Urinary bladder (tissue), 4 donors: ENCODE data around the gene CDK19. TPM values are rescaled to one million over a fixed set of nuclear protein-coding genes. Genes with fewer than 3 reads are reported as not detected.

ENCODE experiments used
- DNase-seq: peaks from one replicate; pipeline ENCODE4 v3.0.0-alpha.2; 2015; ENCODE audit errors: extremely low spot score
- H3K27ac ChIP-seq: one replicate; pipeline ENCODE4 v1.5.1; 2013; ENCODE audit warnings: low read depth, mild to moderate bottlenecking, moderate library complexity
- H3K36me3 ChIP-seq: one replicate; pipeline ENCODE4 v1.6.1; 2013; ENCODE audit warnings: mild to moderate bottlenecking, moderate library complexity; ENCODE audit not compliant: insufficient read depth
- H3K4me1 ChIP-seq: one replicate; pipeline ENCODE4 v1.6.1; 2013; ENCODE audit warnings: mild to moderate bottlenecking, moderate library complexity; ENCODE audit not compliant: insufficient read depth
- H3K4me3 ChIP-seq: one replicate; pipeline ENCODE4 v1.5.1; 2013; ENCODE audit warnings: low read depth, low read length
- WGBS: extraction: QIAGEN DNeasy Blood & Tissue Kit; methylation state at CpG from one replicate; pipeline ENCODE4 v1.1.7; 2013; 5-methylcytosine and 5-hydroxymethylcytosine counted together
- polyA plus RNA-seq: library from polyadenylated mRNA; stranded (reverse); fragments of 200-250 nt; gene quantifications from one replicate; pipeline ENCODE4 v1.2.3, GENCODE V29; 2013
- total RNA-seq: library from RNA; depleted of rRNA; stranded (reverse); fragments of >200 nt; gene quantifications from one replicate; pipeline ENCODE4 v1.2.3, GENCODE V29; 2014
- donor health status: healthy with polysubstance abuse.
- donor health status: healthy.

The CDK19 gene
- total and polyA plus RNA-seq, 2 donors: 14.0 to 32.9 TPM

DNA sequence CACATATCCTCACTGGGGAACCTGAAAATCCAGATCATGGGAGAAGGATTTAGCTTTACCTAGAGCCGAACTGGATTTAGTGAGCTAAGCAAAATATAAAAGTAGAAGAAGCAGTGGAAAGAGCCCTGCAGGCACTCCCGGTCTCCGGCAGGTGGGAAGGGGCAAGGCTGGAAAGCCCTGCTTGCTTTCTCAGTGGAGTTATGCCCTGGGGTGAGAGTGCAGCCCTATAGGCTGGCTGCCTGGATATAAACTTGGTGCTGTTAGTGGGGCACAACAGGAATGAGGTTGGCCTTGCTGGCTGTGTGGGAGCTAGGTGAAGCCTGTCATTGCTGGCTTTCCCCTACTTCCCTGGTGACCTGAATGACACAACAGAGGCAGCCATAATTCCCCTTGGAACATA, 122.0 kb downstream of the CDK19 start:
- DNase-seq: no peak
- no peak overlapping the region for H3K4me3 ChIP-seq
- H3K4me1 ChIP-seq: no peaks in the 10 kb centered on the region
- 99% methylated on average over 3 of the region's 3 CpGs for WGBS
- H3K27ac ChIP-seq: no peak overlapping the region
- H3K36me3 ChIP-seq: no peaks in the 10 kb centered on the region

DNA sequence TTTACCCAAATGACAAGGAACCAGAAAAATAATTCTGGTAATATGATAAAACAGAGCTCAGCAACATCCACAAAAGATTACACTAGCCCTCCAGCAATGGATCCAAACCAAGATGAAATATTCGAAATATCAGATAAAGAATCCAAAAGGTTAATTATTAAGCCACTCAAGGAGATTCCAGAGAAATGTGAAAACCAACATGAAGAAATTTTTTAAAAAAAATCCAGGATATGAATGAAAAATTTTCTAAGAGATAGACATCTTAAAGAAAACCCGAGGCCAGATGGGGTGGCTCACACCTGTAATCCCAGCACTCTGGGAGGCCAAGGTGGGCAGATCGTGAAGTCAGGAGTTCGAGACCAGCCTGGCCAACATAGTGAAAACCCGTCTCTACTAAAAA, 124.4 kb downstream of the CDK19 start:
- DNase-seq: no peak
- no peak overlapping the region for H3K27ac ChIP-seq
- H3K4me3 ChIP-seq: no peak overlapping the region
- H3K4me1 ChIP-seq: no peaks in the 10 kb centered on the region
- 95% methylated on average over 5 of the region's 5 CpGs for WGBS
- H3K36me3 ChIP-seq: no peaks in the 10 kb centered on the region

DNA sequence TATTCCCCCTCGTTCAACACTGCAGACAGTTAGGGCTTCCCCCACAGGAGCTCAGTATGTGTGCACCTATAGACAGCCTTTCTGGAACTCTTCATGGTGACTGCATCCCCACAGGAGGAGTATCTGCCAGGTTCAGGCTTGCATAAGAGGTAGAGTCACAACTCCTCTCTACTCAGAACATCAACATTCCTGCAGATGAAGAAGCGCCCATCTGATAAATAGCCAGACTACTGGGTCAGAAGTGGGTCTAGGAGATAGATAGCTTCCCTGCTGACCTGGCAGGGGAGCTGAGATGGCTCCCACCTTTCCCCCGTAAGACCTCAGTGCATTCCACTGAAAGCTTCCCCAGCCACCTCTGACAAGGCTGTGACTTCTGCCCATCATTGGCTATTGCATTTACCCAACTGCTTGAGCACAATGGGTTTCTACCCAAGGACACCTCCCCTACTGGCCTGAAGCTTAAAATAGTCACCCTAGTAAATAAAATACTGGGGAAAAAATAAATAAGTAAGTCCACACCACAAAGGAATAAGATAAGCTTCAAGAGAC, 125.1 kb downstream of the CDK19 start:
- DNase-seq: no peak
- no peaks in the 10 kb centered on the region for H3K4me1 ChIP-seq
- H3K27ac ChIP-seq: no peak overlapping the region
- no peak overlapping the region for H3K4me3 ChIP-seq
- H3K36me3 ChIP-seq: no peaks in the 10 kb centered on the region
- WGBS: 92% methylated on average over 3 of the region's 3 CpGs

- Histone ChIP-seq H3K27ac (no peak overlapping the region), H3K4me3 (no peak overlapping the region), H3K36me3 (no peaks in the 10 kb centered on the region), H3K4me1 (no peaks in the 10 kb centered on the region)
- no peak for DNase-seq
- 90% methylated on average over 6 of the region's 6 CpGs for WGBS
These were observed 125.9 kb downstream of the CDK19 start for GRCh38 chr6:110689275-110689935.

DNA sequence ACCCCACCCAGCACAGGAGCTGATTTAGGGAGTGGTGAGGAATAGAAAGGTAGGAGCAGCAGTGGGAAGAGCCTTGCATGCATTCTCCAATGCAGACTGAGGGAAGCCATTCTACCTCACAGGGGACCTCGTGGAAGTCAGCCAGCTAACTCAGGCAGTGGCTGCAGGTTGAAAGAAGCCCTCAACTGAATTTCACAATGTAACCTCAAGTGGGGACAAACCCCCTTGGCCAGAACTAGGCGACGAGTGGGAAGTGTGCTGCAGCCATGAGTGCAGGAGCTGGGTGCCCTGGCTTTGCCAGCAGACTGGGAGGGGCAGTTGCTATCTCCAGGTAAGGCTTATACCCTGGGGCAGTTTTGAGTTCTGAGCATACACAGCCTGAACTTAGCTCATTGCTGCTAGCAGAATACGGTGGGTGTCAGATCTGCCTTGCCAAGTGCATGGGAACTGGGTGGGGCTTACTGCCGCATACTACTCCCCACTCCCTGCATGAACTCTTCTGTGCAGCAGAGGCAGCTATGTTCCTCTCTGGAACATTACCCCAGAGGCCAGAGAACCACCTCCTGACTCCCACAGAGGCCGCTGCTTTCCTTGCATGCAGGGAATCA, 126.5 kb downstream of the CDK19 start:
- H3K4me3 ChIP-seq: no peak overlapping the region
- no peak for DNase-seq
- H3K36me3 ChIP-seq: no peaks in the 10 kb centered on the region
- no peak overlapping the region for H3K27ac ChIP-seq
- H3K4me1 ChIP-seq: no peaks in the 10 kb centered on the region
- 72% methylated on average over 6 of the region's 6 CpGs for WGBS

DNA sequence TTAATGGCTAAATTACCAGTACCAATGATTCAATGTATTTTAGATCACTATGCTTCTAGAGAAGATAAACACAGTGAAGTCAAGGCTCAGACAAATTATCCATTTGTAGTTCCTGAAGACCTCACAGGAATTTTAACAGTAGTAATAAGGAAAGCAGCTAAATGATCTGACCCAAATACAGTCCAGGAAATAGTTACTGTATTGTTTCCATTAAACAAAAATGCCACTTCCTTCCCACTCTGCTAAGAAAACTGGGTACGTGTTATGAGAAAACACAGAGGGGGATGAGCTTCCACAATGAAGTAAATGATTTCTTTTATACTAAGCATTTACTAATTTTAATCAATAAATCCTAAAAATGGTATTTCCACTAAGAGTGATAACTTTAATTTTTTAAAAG, 127.9 kb downstream of the CDK19 start:
- DNase-seq: no peak
- Histone ChIP-seq H3K36me3 (no peaks in the 10 kb centered on the region), H3K4me3 (no peak overlapping the region), H3K4me1 (no peaks in the 10 kb centered on the region), H3K27ac (no peak overlapping the region)
- 76% methylated on average over 1 of the region's 1 CpG for WGBS

GRCh38 chr6:110683241-110683640, 132.0 kb downstream of the CDK19 start:
- H3K27ac ChIP-seq: no peak overlapping the region
- H3K4me3 ChIP-seq: no peak overlapping the region
- WGBS: 83% methylated on average over 3 of the region's 3 CpGs
- H3K4me1 ChIP-seq: no peaks in the 10 kb centered on the region
- no peak for DNase-seq
- no peaks in the 10 kb centered on the region for H3K36me3 ChIP-seq

DNA sequence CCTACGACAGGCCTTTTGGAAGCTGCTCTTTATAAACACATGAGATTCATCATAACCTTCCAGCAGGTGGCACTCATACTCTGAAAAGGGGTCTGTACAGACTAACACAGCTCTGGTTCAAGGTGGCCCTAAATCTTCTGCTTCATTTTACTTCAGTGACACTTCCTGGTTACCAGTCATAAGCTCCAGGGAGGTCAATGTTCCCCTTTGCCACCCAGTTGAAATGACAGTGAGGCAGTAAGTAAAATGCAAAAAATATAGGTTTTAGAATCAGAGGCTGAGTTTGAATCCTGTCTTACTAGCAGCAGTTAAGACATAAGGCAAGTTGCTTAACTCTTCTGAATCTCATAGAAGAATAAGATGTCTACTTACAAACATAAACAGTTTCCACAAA, 132.8 kb downstream of the CDK19 start:
- Histone ChIP-seq H3K27ac (no peak overlapping the region), H3K36me3 (no peaks in the 10 kb centered on the region), H3K4me1 (no peaks in the 10 kb centered on the region), H3K4me3 (no peak overlapping the region)
- WGBS: 15% methylated on average over 1 of the region's 1 CpG
- DNase-seq: peak; percentile 56

GRCh38 chr6:110681543-110682459, 133.5 kb downstream of the CDK19 start:
- no peak overlapping the region for H3K27ac ChIP-seq
- 34% methylated on average over 4 of the region's 4 CpGs for WGBS
- H3K4me3 ChIP-seq: no peak overlapping the region
- no peaks in the 10 kb centered on the region for H3K4me1 ChIP-seq
- no peak for DNase-seq
- no peaks in the 10 kb centered on the region for H3K36me3 ChIP-seq

DNA sequence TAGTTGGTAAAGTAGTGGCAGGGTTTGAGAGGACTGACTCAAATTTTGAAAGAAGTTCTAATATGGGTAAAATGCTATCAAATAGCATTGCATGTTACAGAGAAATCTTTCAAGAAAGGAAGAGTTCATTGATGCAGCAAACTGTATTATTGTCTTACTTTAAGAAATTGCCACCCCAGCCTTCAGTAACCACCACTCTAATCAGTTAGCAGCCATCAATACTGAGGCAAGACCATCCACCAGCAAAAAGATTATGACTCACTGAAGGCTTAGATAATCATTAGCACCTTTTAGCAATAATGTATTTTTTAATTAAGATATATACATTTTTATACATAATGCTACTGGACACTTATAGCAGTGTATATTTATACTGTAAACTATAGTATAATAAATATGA, 138.9 kb downstream of the CDK19 start:
- DNase-seq: no peak
- Histone ChIP-seq H3K36me3 (no peaks in the 10 kb centered on the region), H3K4me1 (no peaks in the 10 kb centered on the region), H3K4me3 (no peak overlapping the region), H3K27ac (no peak overlapping the region)

- H3K27ac ChIP-seq: no peak overlapping the region
- DNase-seq: no peak
- WGBS: 34% methylated on average over 1 of the region's 1 CpG
These were observed 141.2 kb downstream of the CDK19 start for GRCh38 chr6:110674096-110674495.

DNA sequence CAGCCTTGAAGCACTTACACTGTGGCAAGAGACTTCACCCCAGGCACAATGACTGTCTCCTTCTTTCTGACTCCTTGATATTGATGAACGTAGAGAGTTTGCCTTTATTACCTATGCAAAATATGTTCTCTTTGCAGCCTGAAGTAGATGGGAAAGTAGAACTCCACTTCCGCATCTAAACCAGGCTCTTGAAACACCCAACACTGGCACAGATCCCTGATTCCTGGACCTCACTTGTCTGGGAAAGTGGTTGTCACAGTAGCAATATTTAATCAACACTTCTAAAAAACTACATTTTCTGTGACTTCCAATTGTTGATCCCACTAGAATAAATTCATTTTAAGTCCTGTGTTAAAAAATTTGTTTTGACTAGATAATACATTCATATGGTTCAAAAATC, 143.1 kb downstream of the CDK19 start:
- no peak for DNase-seq
- Histone ChIP-seq H3K36me3 (no peaks in the 10 kb centered on the region), H3K27ac (no peak overlapping the region), H3K4me1 (no peaks in the 10 kb centered on the region), H3K4me3 (no peak overlapping the region)
- 94% methylated on average over 2 of the region's 2 CpGs for WGBS

More at GRCh38 chr6:110674096-110674495, 141.2 kb downstream of the CDK19 start:
- H3K4me3 ChIP-seq: no peak overlapping the region
- no peaks in the 10 kb centered on the region for H3K36me3 ChIP-seq
- no peaks in the 10 kb centered on the region for H3K4me1 ChIP-seq

- DNase-seq: no peak
- H3K36me3 ChIP-seq: no peaks in the 10 kb centered on the region
- no peaks in the 10 kb centered on the region for H3K4me1 ChIP-seq
- no peak overlapping the region for H3K4me3 ChIP-seq
- H3K27ac ChIP-seq: no peak overlapping the region
These were observed 143.8 kb downstream of the CDK19 start for GRCh38 chr6:110671447-110671846.

DNA sequence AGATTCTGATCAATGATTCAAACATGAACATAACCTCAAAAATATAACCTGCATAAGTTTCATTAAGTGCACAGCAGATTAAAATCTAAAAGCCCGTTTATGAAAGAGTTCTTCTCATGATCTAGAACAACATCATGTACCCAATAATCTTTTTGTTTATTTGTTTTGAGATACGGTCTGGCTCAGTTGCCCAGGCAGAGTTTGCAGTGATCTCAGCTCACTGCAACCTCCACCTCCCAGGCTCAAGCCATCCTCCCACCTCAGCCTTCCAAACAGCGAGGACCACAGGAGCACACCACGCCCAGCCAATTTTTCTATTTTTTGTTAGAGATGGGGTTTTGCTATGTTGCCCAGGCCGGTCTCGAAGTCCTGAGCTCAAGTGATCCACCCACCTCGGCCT, 149.7 kb downstream of the CDK19 start:
- Histone ChIP-seq H3K4me1 (no peaks in the 10 kb centered on the region), H3K36me3 (no peaks in the 10 kb centered on the region), H3K4me3 (no peak overlapping the region), H3K27ac (no peak overlapping the region)
- 88% methylated on average over 7 of the region's 7 CpGs for WGBS
- DNase-seq: no peak
